GM19324 (cell line): ENCODE data around the gene OGFOD3.
"Not testable (repeated sequence)": the region's sequence is repeated elsewhere in the genome, so short reads cannot be mapped to it uniquely, and the experiment has no call there.

Source experiments
- ATAC-seq: cut with Tn5 transposase; IDR thresholded peaks from one replicate; pipeline ENCODE4 v1.9.1; 2021; ENCODE audit warnings: mild to moderate bottlenecking, moderate library complexity; ENCODE audit not compliant: unreplicated experiment, low FRiP score

OGFOD3 gene

DNA sequence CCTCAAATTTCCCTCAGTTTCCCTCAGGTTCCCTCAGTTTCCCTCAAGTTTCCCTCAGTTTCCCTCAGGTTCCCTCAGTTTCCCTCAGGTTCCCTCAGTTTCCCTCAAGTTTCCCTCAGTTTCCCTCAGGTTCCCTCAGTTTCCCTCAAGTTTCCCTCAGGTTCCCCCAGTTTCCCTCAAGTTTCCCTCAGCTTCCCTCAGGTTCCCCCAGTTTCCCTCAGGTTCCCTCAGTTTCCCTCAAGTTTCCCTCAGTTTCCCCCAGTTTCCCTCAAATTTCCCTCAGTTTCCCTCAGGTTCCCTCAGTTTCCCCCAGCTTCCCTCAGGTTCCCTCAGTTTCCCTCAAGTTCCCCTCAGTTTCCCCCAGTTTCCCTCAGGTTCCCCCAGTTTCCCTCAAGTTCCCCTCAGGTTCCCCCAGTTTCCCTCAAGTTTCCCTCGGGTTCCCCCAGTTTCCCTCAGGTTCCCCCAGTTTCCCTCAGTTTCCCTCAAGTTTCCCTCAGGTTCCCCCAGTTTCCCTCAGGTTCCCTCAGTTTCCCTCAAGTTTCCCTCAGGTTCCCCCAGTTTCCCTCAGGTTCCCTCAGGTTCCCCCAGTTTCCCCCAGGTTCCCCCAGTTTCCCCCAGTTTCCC lies 58.8 kb downstream of the OGFOD3 start:
- ATAC-seq, result not testable (repeated sequence)

DNA sequence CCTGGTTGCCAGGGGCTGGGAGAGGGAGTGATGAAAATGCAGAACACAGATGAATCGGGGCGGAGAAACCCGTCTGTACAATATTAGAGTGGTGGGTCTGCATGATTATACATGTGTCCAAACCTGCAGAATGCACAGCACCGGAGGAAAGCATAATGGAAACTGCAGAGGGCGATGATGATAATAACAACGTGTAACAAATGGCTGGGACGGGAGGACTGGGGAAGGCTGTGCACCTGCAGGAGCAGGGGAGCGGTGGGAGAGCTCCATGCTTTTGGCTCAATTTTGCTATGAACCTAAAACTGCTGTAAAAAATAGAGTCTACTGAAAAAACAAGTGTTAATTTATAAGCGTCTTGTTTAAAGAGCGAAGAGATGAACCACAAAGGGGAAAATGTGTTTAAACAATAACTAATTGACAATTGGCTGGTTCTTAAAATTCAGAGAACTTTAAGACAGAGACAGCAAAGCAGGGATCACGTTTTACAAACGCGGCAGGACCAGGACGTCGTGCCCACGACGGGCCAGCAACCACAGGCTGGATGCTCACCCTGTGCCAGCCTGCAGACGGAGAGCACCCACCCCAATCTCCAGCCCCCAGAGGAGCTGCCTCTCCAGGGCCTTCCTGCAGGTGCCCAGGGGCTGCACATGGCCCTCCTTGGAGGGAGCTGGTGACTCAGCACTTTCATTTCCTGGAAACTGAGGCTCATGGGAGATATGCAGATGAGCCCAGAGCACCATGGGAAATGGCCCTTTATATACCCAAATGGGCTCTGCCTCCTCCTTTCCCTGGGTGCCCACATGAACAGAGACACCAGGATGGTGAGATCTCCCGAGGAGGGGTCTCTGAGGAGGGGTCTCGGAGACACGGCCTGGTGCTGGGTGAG lies 59.7 kb downstream of the OGFOD3 start, which contains the start of gene TEX19:
TEX19 (plus strand) TSS at position 783 of the 886 bp plus-strand sequence. CDS start 2,904 bp downstream, outside the sequence.
- ATAC-seq, result no peak

DNA sequence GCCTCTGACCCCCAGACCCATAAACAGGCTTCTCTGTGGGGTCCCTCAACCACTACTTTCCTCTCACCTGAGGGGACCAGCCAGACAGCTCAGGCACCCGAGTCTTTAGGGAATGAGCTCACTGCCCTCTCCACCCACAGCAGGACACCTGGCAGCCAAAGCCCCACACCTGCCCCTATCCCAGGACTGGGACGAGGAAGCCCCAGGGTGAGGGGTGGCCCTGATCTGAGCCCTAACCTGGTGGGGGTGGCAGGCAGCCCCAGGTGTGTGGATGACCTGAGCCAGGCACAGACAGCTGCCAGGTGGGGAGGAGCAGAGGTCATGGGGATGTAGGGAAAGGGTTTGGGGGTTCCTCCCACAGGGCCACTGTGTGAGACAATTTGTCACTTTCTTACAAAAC lies 61.0 kb downstream of the OGFOD3 start:
- no peak for ATAC-seq

DNA sequence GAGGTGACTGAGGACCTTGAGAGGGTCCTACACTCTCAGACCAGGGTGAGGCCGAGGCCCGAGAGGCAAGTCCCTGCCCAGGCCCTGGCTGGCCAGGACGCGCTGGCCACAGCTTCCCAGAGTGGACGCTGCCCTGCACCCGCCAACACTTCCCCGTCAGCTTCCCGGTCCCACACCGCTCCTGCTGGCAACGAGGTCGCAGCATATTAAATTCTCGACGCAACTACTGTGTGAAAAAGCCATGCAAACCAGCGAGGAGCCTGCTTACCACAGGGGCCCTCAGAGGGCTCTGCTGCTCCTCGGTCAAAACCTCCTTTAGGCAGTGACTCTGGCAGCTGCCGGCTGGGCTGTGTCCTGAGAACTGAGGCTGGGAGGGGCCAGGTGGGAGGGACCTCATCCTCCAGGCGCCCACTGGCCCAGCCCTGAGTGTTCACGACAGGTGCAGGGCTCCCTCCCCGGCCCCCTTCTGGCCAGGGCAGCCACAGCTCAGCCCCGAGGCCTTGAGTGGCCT lies 61.5 kb downstream of the OGFOD3 start:
- no peak for ATAC-seq

DNA sequence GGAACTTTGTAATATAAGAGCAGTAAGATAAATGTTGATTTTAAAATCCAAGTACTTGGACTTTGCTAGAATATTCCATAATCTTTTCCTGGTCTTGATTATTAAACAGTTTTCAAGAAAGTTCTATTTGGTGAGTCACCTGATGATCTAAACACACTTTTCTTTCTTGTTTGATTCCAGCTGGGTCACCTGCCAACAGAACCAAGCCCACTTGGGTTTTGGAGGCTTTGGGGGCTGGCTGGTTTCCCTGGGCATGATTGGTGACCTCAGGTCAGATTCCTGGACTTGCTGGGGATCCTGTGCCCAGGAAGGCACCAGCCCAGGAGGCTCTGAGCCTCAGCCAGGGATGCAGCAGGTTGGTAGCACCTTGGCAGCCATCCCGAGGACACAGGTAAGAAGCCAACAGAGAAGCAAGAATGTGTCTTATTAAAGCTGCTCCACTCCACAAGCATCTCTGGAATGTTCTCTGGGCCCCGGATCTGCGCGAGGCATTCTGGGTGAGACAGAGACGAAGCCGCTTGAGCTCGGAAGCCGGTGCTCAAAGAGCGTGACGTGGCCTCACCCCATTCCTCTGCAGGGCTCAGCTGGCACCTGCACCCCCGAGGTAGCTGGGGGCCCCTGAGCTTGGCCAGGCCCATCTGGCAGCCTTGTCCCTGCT lies 62.5 kb downstream of the OGFOD3 start:
- ATAC-seq, result no peak

DNA sequence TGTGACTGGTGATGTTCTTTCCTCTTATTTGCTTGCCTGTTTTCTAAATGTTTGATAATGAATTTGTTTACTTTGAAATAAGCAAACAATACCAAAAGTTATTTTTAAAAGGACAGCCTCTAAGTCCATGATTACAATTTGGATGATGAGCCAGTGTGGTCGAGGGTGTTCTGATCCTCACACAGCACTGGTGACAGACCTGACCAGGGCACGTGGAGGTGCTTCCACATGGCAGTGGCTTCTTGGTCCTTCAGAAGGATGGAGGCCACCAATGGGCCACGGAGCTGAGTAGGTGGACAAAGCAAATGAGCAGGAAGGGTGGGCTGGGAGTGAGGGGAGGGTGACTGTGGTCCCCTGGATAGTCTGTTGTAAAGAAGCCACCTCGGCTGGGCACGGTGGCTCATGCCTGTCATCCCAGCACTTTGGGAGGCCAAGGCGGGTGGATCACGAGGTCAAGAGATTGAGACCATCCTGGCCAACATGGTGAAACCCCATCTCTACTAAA lies 63.5 kb downstream of the OGFOD3 start:
- no peak for ATAC-seq

DNA sequence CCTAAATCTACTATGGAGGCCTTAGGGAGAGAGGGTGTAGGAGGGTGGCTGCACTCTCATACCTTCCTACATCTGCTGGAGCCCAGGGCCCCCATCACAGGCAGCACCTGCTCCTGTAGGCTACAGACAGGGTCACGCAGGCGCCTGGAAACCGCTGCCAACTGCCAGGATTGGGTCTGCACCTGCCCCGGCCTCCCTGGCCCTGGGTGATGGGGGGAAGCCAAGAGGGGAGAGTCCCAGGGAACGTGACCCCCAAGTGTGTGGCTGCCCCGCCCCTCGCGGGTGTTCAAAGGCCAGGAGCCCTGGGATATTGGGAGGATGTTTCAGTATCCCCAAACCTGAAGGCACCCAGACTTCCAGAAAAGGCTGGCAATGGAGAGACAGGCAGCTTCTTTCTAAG lies 64.9 kb downstream of the OGFOD3 start:
- ATAC-seq, result no peak

DNA sequence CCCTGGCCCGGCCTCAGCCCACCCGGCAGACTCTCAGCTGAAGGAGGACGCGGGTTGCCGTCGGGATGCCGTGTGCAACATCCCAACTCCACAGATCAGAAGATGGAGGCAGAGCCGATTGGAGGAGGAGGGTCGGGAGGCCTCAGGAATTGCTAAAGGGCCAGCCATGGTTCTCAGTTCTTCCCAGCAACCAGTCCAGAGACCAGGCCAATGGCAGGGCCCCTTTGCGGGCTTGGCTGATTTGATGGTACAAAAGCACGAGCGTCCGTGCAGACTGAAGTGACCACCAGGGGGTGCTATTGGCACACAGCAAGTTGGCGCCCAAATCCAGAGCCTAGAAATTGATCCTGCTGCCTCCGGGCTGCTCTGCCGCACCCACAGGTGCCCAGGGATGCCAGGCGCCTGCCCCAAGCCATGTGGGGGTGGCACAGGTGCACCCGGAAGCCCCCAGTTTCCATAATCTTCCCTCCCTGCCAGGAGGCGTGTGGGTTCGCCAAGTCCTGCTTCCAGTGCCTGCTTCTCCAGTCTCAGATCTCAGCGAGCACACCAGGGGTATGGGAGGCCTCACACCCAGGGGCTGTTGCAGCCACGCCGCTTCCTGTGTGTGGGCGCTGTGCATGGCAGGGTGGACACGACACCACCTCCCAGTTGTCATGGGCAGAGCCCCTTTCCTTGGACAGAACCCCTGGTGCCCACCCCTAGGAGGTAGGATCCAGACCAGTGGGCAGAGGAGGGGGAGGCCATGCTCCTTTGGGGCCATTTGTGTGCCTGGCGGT lies 66.5 kb downstream of the OGFOD3 start:
- peak; percentile 36 for ATAC-seq

DNA sequence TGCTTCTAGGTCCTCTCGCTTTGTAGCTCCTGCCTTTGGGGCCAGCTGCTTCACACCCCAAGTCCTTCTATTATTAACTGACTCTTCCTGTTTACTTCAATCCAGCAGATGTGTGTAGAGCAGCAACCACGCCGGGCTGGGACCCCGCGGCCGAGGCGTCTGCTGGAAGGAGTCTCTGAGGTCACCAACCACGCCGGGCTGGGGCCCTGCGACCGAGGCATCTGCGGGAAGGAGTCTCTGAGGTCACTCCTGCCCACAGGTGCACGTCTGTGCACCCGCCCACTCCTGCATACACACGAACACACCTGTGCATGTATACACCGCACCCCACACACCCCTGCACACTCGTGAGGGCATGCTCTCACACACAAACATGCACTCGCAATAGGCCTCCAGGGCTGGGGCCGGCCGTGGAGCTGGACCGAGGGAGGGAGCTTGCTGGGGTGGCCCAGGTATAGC lies 67.1 kb downstream of the OGFOD3 start:
- ATAC-seq, result peak; percentile 52

DNA sequence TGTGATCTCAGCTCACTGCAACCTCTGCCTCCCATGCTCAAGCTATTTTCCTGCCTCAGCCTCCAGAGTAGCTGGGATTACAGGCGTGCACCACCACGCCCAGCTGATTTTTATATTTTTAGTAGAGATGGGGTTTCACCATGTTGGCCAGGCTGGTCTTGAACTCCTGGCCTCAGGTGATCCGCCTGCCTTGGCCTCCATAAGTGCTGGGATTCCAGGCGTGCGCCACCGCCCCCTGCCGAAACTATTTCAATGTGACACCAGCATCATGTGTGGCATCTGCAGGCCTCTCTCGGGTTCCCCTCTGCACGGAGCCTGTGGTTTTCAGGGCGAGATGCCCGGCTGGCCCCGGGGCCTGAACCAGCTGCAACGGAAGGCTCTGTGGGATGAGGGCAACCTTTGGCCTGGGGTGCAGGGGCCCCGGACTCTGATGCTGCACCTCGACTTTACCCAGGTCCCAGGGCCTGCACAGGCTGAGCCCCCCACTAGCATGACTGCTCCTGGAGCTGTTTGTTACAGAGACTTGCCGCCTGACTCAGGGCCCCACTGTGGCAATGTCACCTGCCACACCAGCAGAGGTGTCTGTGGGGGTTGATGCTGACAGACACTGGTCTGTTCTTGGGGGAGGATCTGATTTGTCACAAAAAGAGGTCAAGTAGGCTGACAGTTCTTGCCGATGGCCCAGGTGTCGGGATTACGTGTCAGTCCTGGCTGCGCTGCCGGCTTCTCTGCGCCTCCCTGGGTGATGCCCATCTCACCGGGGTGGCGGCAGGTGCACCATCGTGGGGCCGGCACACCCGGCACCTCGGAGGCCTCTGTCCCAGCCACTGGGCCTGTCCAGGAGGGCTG lies 68.0 kb downstream of the OGFOD3 start:
- ATAC-seq, result peak; percentile 33

DNA sequence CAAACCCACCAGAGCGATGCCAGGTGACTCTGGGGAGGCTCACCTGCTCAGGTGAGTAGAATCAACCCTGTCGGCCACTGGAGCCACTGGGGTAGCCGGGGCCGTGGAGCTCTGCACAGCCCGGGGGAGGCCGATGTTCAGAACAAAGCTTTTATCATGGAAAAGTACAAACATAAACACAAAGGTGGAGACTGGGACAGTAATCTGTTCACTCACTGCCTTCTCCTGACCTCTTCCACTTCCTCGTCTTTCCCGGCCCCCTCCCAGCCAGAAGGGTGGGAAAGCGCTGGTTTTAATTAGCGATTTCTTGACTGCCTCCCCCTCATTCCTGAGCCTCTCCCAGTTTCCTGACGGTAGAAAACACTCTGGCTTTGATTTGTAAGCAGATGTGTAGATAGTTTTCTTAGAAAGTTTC lies 69.1 kb downstream of the OGFOD3 start:
- ATAC-seq, result no peak

DNA sequence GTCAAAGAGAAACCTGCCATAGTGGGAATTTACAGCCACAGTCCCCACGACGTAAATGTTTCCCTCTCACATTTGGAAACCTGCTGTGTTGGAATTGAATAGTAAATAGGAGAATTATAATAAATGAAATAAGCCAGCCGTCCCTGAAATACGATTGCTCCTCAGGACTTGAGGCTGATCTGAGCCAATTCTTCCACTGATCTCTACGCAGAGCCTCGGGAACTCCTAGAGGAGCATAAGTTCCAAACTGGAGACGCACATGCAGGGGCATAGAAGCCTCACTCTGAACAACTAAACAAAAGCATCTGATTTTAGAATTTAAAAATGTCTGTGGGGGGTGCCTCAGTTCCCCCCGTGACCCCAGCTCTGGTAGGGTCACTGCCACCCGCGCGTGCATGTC lies 69.5 kb downstream of the OGFOD3 start:
- no peak for ATAC-seq

DNA sequence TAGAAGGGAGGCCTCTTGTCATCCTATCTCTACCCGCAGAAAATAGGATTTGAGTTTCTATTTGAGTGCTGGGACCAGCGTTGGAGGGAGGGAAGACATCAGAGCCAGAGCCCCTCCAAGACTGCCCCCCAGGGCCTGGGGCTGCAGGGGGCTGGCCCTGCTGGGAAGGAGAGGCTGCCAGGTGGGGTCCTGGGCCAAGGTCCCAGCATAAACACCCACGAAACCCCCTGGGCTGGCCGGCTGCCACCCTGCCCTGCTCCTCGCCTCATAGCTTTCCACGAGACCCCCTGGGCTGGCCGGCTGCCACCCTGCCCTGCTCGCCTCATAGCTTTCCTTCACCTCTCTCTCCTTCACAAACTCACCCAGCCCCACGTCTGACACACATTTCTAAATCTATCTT lies 70.0 kb downstream of the OGFOD3 start:
- no peak for ATAC-seq

DNA sequence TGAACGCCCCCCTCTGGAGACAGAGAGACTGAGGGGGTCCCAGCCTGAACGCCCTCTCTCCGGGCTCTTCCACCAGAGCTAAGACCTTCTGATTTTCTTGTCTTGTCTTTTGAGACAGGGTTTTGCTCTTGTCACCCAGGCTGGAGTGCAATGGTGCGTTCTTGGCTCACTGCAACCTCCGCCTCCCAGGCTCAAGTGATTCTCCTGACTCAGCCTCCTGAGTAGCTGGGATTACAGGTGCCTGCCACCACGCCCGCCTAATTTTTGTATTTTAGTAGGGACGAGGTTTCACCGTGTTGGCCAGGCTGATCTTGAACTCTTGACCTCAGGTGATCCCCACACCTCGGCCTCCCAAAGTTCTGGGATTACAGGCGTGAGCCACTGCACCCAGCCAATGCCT lies 70.4 kb downstream of the OGFOD3 start:
- ATAC-seq, result not testable (repeated sequence)

DNA sequence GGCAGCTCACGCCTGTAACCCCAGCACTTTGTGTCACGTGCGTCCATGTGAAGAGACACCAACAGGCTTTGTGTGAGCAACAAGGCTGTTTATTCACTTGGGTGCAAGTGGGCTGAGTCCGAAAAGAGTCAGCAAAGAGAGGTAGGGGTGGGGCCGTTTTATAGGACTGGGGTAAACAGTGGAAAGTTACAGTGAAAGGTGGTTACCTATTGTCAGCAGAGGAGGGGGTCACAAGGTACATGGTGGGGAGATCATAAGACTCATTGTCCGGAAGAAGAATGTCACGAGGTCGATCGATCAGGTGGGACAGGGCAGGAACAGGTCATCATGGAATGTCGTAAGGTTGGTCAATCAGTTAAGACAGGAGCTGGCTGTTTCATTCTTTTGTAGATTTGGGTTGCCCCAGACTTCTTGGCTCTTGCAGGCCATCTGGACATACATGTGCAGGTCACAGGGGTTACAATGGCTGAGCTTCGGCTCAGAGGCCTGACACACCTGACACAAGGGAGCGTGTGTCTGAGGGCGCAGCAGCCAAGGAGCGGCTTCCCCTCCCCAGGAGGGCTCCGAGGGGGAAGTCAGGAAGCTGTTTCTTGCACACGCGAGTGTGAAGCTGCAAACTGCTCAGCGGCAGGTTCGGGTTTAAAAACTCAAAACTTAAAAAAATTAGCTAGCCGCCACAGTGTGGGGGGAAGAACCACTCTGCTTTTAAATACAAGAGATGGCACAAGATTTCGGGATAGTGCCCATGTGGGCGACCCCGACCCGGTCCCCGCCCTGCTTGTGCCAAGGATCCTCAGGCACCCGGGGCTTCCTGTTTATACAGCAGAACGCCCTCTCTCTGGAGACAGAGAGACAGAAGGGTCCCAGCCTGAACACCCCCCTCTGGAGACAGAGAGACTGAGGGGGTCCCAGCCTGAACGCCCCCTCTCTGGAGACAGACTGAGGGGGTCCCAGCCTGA lies 71.8 kb downstream of the OGFOD3 start:
- no peak for ATAC-seq

DNA sequence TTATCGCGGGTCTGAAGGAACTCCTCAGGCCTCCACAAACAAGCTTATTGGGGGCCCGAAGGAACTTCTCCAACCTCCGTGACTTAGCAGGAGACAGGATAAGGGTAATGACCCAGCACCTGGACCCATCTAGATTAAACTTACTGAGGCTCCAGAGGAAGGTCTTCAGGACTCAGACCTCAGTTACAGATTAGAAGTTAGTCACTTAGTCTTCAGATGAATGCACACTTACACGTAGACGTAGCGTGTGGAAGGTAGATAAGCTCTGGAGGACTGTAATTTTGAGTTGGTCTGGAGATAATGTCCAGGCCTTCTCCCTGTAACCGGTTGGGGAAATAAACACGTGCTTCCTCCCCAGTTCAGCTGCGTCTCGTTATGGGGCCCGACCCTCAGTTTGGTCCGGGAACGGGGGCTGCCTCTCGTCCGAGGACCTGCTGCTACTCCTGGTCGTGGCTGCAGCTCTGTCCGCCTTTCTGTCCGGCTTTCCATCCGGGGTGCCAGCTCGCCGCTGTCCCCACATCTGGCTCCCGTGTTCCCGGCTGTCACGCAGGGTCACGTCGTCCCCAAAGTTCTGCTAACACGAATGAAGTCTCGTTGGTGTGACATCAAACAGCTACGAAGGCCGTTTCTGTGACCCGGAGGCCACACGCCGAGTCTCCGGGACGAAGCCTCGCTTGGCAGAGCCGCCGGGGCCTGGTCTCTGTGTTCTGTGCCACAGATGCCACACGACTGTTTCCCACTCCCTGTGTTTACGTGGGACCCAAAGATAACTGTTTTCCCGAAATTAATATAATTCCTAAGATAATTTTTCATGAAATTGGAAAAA lies 73.0 kb downstream of the OGFOD3 start:
- ATAC-seq, result no peak
